D721Med (cell line): Measurements from ENCODE around the gene HSPA4L.

Source experiments
- DNase-seq: peaks from one replicate; pipeline ENCODE4 v3.0.0; 2011; ENCODE audit warnings: low spot score; ENCODE audit not compliant: insufficient read length
- FAIRE-seq: peaks from 2 replicates; lab custom pipeline; 2011; peaks lifted over from hg19 to GRCh38; lab: Jason Lieb, UNC
- CTCF ChIP-seq: IDR thresholded peaks from 2 replicates; pipeline ENCODE4 v1.5.1; 2012; ENCODE audit warnings: mild to moderate bottlenecking, control low read depth; ENCODE audit not compliant: insufficient read depth; ENCODE audit errors: missing control alignments

HSPA4L gene

GRCh38 chr4:127783026-127783769 is 1.1 kb downstream of the HSPA4L start:
- no peak for FAIRE-seq
- no peak for DNase-seq
- TF ChIP-seq CTCF = no peak

GRCh38 chr4:127783955-127784770 is 2.0 kb downstream of the HSPA4L start:
- DNase-seq (no peak), FAIRE-seq (peak; percentile 35)
- TF ChIP-seq CTCF = no peak

GRCh38 chr4:127788517-127788916 is 6.4 kb downstream of the HSPA4L start:
- DNase-seq (no peak), FAIRE-seq (peak; percentile 48)
- TF ChIP-seq CTCF = no peak

- DNase-seq (no peak), FAIRE-seq (no peak)
- TF ChIP-seq CTCF = no peak
Measured at GRCh38 chr4:127791391-127791790, 9.3 kb downstream of the HSPA4L start.

- TF ChIP-seq CTCF = no peak
- FAIRE-seq (no peak), DNase-seq (no peak)
Measured at GRCh38 chr4:127793528-127793927, 11.4 kb downstream of the HSPA4L start.

- FAIRE-seq (no peak), DNase-seq (no peak)
- no peak for TF ChIP-seq CTCF
Measured at GRCh38 chr4:127799711-127800110, 17.6 kb downstream of the HSPA4L start.
